GM21825 (cell line): Measurements from ENCODE around the gene RIMBP2.

Experiments used
- ATAC-seq: cut with Tn5 transposase; IDR thresholded peaks from one replicate; pipeline ENCODE4 v1.9.1; 2021; ENCODE audit warnings: mild to moderate bottlenecking, moderate library complexity; ENCODE audit not compliant: unreplicated experiment

RIMBP2 gene

DNA sequence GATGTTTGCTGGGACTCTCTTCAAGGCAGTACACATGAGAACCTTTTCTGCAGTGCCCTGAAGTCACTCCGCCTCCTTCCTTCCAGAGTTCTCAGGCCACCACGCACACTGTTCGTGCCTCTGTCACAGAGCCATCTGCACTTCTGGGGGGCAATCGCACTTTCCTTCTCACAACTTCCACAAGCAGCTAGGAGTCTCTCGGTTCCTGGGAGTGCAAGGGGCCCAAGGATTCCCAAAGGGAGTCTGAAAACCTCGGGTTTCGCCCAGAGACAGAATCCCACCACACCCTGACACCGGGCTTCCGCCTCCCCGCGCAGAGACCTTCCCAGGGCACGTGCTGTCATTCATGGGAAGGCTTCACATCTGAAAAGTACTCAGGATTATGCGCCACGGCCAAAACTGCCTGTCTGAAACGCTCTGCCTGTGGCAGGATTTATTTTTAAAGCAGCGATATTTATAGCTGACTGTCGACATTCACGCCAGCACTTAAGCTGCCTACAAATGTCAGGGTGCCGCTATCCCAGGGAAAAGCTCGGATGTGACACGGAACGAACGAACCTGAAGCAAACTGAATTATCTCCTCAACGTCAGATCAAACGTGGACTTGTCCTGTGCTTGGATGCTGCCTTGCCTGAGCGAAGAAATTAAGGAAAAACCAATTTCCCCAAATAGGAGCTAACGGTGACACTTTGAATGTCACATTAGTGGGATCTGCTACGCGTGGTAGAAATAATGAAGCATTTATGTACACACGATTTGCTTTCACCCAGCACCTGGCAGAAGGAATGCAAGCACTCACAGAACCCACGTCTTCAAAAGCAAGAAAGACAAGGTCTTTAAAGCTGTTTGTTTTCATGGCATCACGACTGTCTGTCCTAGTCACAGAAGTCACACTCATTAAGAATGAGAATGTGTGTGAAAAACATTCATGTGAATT, 224.4 kb downstream of the RIMBP2 start:
- ATAC-seq = no peak

DNA sequence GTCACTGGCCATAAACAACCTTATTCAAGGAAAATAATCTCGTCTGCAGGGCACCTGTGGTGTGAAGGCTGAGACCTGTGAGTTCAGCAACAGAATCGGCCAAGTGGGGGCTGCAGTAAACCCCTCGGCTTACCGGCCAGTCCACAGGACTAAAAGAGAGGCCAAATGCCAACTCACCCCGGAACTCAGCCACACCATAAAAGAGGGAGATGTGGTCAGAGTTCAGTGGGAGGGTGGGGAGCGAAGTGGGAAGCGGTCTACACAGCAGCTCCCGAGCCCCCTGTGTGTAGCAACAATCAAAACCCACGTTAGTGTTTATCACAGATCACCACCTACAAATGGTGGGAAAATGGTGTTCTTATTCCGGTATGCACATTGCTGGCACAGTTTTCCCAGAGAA, 225.4 kb downstream of the RIMBP2 start:
- ATAC-seq = no peak

DNA sequence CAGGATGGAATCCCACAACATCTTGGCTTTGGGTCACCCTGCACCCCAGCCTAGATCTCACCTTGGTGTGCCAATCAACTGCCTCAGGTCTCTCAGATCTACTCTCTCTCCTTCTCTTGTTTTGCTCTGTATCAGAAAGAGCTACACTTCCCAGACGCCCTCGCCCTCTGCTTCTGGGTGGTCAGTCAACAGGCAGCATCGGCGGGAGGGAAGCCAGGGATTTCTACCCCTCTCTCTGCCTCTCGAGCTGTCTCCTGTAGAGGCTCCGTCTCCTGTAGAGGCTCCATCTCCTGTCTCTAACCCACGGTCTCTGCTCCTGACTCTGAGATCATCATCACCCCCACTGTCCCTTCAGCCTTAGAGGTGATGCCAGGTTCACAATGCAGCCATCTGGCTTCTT, 226.8 kb downstream of the RIMBP2 start:
- no peak for ATAC-seq

DNA sequence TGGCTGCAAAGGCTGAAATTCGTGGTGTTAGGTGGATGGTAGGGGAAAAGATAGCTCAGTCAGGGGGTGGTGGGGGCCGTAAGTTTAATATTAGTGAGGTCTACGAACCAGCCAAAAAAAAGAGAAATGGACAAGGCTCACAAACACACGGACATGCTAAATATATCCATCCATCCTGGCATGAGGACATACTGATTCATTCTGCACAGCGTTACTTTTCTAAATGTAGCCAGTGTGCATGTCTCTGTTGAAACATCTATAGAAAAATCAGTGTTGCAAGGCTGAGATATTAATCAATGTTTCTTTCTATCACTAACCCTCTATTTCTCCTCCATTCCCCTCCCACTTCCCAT, 227.8 kb downstream of the RIMBP2 start:
- no peak for ATAC-seq

DNA sequence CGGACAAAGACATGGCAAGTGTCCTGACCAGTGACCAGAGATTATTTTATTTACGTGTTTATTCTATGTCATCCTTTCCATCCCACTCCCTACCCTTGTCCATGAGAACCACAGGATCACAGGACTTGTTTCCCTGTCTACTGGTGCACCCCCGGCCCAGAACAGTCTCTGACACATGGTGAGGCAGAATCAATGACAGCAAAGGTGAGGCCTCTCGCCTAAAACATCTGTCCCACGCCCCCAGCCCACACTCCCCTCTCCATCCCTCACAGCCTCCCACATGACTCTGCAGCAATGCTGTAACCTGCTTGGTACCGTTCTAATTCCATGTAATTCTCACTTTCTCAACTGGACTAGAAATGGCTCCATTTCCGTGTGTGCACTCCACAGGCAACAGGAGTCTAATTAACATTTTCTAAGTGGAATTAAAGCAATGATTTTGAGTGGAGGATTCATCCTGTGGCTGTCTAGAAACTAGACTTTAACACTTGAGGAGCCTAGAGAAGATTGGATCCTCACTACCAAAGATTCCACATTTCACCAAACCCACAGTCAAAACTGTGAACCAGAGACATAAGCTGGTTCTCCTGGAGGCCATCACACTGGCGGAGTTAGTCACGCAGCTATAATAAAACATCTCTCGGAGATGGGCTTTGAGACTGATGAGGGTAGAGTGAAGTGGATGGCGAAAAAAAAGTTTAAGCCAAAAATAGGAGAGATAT, 228.3 kb downstream of the RIMBP2 start:
- no peak for ATAC-seq

DNA sequence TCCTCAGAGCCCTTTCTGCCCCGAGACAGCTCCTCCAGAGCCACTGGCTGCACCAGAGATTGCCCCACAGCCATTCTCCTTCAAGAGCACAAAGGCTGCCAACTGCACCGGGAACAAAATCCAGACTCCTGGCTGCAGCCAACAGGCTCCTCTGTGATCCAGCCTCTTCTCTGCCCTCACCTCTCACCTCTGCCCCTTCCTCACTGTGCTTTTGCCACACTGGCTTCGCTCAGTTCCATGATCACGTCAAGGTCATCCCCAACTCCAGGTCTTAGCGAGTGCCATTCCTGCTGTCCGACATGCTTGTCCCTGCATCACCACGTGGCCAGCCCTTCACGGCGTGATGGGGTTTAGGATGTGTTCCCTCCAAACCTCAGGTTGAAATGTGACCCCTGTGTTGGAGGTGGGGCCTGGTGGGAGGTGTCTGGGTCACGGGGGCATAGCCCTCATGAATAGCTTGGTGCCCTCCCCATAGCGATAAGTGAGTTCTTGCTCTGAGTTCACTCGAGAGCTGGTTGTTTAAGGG, 229.1 kb downstream of the RIMBP2 start:
- ATAC-seq = no peak

DNA sequence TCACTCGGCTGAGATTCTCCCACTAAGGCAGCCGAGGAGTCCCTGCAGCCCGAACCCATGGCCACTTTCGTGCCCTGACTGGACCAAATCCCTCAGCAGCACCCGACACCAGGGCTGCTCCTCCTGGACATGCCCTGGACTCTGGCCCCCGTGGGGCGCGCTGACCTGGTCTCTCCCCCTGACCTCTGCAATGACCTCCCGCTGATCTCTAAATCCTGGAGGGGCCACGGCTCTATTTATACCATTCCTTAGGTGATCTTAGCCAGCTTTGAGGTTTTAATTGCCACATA, 230.0 kb downstream of the RIMBP2 start:
- no peak for ATAC-seq

DNA sequence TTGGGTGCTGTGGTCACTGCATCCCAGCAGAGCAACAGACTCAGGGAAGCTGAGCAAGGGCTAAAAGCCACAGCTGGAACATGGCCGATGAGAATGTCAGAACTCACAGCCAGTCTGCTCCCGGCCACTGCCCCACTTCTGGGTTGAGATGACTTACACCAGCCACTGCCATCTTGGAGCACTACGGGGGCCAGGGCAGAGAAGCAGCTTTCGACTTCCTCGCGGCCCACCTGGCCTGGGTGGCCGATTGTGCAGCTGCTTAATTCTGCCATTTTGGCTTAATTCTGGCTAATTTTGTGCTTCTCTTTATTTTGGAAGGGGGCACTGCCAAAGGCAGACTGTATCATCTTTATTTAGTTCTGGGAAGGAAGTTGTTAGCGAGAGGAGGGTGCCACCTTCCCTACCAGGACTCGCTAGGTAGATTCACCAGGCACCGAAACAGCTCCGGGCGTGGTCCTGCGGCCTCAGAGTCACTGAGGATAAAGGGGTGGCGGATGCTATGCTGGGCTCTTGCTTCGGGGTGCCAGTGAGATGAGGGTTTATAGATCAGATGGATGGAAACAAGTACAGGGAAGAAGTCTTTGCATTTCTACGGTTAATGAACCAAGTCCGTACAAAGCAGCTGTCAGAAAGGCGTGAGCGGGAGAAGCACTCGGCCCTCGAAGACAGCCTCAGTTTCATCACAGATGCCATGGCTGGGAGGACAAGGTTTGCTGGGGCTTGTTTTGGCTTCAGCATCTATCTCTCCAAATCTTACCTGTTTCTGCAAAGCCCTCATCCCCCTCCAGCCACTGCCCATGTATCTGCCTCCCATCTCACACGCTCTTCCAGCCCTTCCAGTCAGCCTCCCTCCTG, 230.6 kb downstream of the RIMBP2 start:
- ATAC-seq = no peak

DNA sequence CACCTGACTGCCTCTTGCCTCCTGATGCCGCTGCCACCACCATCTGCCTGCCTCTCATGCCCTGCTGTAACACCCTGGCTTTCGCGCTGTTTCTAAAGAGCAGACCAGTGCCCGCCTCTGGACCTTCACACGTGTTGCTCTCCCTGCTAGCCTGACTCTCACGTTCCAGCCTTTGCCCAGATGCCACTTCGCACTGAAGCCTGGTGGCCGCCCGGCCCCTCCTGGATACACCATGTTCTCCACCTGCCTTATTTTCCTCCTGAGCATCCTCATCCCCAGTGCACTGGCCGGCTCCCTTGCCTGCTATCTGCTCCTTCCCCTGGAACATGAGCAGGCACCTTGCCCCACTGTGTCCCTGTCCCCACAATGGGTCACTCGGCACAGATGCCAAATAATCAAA, 231.9 kb downstream of the RIMBP2 start:
- no peak for ATAC-seq

DNA sequence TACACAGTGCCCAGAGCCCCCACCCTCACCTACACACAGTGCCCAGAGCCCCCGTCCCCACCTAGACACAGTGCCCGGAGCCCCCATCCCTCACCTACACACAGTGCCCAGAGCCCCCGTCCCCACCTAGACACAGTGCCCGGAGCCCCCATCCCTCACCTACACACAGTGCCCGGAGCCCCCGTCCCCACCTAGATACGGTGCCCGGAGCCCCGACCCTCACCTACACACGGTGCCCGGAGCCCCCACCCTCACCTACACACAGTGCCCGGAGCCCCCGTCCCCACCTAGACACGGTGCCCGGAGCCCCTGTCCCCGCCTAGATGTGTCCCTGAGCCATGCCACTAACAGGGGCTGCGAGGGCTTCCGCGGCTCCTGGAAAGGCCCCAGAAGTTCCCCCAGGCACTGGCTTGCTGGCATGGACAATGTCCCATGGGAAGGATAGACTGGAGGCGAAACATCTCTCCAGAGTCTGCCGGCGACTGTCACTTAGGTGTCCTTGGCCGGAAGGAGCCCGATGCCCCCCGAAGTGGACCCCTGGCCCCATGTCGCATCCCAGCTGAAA, 232.4 kb downstream of the RIMBP2 start:
- no peak for ATAC-seq

DNA sequence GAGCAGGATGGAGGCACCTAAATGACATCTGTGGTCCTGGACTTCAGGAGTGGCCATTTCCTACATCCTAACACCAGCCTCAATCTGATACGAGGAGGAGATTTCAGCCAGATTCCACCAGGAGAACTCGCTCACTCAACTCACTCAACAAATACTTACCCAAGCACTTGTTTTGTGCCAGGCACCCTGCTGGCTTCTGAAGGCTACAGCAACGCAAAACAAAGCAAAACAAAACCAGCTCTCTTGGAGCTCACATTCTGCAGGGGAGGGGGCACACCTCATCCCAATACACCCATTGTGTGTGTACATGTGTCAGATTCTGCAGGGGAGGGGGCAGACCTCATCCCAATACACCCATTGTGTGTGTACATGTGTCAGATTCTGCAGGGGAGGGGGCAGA, 233.7 kb downstream of the RIMBP2 start:
- ATAC-seq = no peak

DNA sequence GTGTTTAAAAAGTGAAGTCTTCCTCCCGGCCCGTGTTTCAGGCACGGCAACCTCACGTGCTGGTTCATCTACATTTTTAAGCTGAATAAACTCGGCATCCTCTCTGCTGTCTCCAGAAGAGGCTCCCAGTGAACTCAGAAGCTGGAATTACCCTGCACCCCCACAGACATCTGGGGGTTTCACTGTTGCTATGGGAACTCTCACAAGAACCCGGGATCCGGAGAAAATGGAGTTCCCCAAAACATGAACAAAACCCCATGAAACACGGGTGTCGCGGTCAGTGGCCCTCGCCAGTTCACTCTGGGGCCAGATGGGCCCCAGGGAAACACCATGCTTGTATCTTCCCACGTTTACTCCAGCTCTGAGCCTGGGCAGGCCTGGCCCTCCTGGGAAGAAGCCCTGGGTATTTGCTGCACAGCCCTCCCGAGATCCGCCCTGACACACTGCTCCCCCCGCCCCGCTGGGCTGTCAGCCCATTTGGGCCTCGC, 234.7 kb downstream of the RIMBP2 start:
- no peak for ATAC-seq

DNA sequence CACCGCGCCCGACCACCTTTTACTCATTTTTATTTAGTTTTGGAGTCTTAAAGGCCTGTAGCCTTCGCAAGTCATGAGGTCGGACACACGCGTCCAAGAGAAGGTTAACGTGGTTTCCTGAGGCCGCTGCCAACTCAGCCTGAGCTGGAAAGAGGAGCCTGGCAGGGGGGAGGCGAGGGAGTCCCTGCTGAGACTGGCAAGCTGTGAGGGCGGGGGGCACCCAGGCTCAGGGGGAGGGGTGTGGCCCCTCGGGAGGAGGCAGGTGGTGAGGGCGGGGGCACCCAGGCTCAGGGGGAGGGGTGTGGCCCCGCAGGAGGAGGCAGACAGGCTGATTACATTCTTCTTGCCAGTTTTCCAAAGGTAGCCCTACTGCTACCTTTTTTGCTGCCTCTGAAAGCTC, 235.2 kb downstream of the RIMBP2 start:
- no peak for ATAC-seq

DNA sequence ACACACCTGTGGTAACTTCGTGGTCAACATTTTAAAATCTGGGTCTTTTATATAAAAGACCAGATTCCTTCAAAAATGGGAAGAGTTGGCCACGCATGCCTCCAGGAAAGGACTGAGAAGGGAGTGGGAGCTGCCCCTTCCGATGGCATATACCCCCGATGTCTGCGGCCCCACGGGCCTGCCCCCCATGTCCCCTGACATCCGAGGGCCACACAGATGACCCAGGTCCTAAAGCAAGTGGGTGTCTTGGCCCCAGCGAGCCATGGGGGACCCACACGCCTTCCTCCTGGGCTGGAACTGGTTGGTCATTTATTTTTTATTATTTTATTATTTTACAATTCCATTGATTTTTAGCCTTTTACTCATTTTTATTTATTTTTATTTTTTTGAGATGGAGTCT, 235.9 kb downstream of the RIMBP2 start:
- no peak for ATAC-seq

DNA sequence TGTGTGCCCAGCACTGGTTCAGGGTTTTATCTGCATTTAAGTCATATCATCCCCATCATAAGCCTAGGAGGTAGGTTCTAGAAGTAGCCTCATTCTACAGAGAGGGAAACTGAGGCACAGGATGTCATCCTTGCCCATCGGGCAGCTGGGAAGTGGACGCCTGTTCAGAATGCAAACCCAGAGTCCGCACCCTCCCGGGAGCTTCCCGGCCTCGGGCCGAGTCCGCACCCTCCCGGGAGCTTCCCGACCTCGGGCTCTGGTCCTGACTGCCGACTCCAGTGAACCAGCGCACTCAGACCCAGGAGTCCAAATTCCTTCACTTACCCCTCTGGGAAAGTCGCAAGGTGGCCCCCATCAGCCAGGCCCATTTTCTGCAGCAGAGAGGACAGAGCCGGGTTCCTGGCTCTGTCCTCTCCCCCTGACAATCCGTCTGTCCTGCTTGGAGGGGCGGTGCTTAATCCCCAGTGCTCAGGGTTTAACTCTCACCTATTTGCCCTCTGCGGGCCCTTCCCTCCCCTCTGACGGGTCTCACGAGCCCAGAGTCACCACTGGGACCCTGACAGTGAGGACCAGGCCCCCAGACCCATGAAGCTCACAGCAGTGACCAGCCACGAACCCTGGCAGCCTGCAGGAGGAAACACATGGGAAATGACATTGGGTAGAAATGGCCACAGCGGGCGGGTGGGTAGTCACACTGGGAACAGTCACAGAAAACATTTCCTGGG, 236.5 kb downstream of the RIMBP2 start:
- ATAC-seq = no peak

DNA sequence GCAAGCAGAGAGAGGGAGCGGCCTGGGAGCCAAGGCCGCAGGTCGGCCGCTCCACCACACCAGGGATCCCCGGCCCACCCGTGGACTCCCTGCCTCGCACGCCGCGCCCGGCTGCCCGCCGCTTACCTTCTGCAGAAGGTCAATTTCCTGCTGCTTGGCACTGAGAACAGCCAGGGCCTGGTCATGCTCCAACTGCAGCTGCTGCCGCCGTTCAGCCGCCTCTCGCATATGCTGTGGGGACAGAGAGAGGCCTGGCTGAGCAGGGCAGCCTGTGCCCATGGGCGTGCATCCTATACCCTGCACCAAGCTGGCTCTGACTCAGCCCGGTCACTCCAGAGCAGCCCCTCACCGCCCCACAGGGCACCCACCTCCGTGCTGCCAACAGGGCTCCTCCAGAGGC, 237.3 kb downstream of the RIMBP2 start:
- no peak for ATAC-seq

DNA sequence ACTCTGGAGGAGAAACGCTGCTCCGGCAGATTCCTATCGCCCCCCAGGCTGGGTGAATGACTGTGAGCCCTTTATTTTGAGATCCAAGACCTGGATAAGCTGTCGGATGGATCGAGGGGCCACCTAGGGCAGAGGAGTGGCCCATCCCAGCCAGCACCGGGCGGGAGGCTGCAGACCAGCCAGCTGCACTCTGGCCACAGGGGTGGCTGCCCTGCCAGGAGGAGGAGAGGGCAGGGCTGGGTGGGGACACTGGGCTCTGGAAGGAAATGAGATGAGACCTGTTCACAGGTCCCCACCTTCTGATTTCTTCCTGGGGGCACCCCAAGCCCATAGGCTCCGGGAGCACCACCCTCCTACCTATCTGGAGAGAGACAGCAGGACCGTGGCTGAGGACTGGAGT, 238.4 kb downstream of the RIMBP2 start:
- no peak for ATAC-seq

DNA sequence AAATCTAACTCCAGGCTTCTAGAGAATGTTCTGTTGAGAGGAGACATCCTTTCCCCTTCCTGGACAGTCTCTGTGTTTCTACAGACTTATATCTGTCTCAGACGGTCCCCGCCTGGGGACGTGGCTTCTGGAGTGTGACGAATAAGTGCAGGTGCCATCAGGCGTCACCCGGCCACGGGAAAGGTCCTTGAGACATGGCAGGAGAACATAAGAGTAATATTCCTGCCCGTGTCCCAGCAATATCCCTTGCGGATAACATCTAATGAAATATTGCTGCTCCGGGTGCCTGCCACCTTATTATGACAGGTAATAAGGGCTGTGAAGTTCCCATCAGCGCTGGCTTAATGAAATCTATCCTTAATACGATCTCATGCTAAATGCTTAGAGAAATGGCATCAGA, 238.8 kb downstream of the RIMBP2 start:
- ATAC-seq = no peak

DNA sequence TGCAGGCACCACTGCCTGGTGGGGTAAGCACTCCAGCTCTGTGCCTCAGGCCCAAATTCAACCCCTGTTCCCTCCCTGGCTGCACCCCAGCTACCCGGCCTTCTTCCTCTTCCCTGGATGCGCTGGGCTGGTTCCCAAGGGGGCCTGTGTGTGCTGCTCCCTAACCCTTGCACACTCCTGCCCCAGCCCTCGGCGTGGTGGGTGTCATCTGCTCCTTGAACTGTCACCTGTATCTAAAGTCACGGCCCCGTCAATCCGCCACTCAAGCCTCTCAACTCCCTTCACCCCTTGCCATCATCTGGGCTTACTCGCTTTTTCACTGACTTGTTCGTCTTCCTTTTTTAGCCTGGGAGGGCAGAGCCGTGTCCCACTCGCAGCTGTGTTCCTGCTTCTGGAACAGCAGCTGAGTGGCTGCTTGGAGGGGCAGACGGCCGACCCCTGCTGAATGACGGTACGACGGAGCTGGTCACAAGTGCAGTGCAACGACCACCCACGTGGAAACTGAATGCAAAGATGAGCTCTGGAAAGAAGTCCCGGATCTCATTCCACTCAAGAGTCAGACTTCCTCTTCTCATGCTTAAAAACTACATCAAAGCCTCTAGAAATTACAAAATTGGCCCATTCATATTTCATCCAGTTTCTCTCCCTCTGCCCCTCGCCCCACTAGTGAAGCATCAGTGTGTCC, 239.5 kb downstream of the RIMBP2 start:
- no peak for ATAC-seq
